Mesendoderm (in vitro differentiated cells): ENCODE data around the gene MRTFA.

Source experiments
- DNase-seq: peaks from one replicate; pipeline ENCODE4 v3.0.0; 2013
- H2AK5ac ChIP-seq: 2 replicates; pipeline ENCODE4 v1.6.1; 2013; ENCODE audit warnings: low read length, inconsistent platforms
- H2BK120ac ChIP-seq: 2 replicates; pipeline ENCODE4 v1.6.1; 2013; ENCODE audit warnings: low read depth, mild to moderate bottlenecking, low read length, moderate library complexity, mixed read lengths
- H2BK15ac ChIP-seq: replicated peaks from 2 replicates; pipeline ENCODE4 v1.6.1; 2013; ENCODE audit warnings: low read depth, mild to moderate bottlenecking, moderate library complexity
- H2BK5ac ChIP-seq: 2 replicates; pipeline ENCODE4 v1.6.1; 2013; ENCODE audit warnings: low read length, inconsistent platforms
- H3K18ac ChIP-seq: 2 replicates; pipeline ENCODE4 v1.6.1; 2013; ENCODE audit warnings: mild to moderate bottlenecking, low read length, mixed read lengths
- H3K23ac ChIP-seq: one replicate; pipeline ENCODE4 v1.6.1; 2013; ENCODE audit warnings: low read length
- H3K27ac ChIP-seq: 2 replicates; pipeline ENCODE4 v1.5.1; 2013; ENCODE audit warnings: low read depth, mild to moderate bottlenecking, inconsistent platforms, low read length, moderate library complexity
- H3K27me3 ChIP-seq: 2 replicates; pipeline ENCODE4 v1.6.1; 2013; ENCODE audit warnings: low read length, control low read depth, mild to moderate bottlenecking, inconsistent platforms; ENCODE audit not compliant: insufficient read depth, poor library complexity
- H3K36me3 ChIP-seq: 2 replicates; pipeline ENCODE4 v1.6.1; 2013; ENCODE audit warnings: low read length, inconsistent platforms; ENCODE audit not compliant: control insufficient read depth, insufficient read depth
- H3K4ac ChIP-seq: one replicate; pipeline ENCODE4 v1.6.1; 2013; ENCODE audit warnings: low read depth, mild to moderate bottlenecking, low read length, moderate library complexity
- H3K4me1 ChIP-seq: 2 replicates; pipeline ENCODE4 v1.6.1; 2013; ENCODE audit warnings: low read depth, low read length, inconsistent platforms; ENCODE audit not compliant: control insufficient read depth
- H3K4me2 ChIP-seq: 2 replicates; pipeline ENCODE4 v1.6.1; 2013; ENCODE audit warnings: low read length
- H3K4me3 ChIP-seq: 2 replicates; pipeline ENCODE4 v1.5.1; 2013; ENCODE audit warnings: mild to moderate bottlenecking, low read length
- H3K56ac ChIP-seq: one replicate; pipeline ENCODE4 v1.6.1; 2013; ENCODE audit warnings: low read length
- H3K79me1 ChIP-seq: 2 replicates; pipeline ENCODE4 v1.6.1; 2013; ENCODE audit warnings: low read length, inconsistent platforms
- H3K79me2 ChIP-seq: 2 replicates; pipeline ENCODE4 v1.6.1; 2013; ENCODE audit warnings: mild to moderate bottlenecking, low read length; ENCODE audit not compliant: control insufficient read depth, insufficient read depth
- H3K9ac ChIP-seq: 2 replicates; pipeline ENCODE4 v1.6.1; 2013; ENCODE audit warnings: low read length, inconsistent platforms
- H4K5ac ChIP-seq: one replicate; pipeline ENCODE4 v1.6.1; 2013; ENCODE audit warnings: low read length
- H4K8ac ChIP-seq: one replicate; pipeline ENCODE4 v1.6.1; 2013; ENCODE audit warnings: low read depth, mild to moderate bottlenecking, control low read depth, low read length, moderate library complexity
- WGBS: extraction: QIAGEN DNeasy Blood & Tissue Kit; methylation state at CpG from one replicate; pipeline ENCODE4 v1.1.7; 2013; ENCODE audit warnings: low lambda C conversion rate, missing lambda C conversion rate; ENCODE audit not compliant: insufficient coverage; ENCODE audit errors: extremely low coverage; 5-methylcytosine and 5-hydroxymethylcytosine counted together

Gene MRTFA

GRCh38 chr22:40436505-40437431, 199.8 kb downstream of the MRTFA start:
- Histone ChIP-seq H2BK120ac (no peak overlapping the region), H3K18ac (no peak overlapping the region), H3K27ac (no peak overlapping the region), H4K5ac (no peak overlapping the region), H2AK5ac (peak overlapping the region; percentile 2), H3K79me1 (peaks cover 2% of the 10 kb centered on the region), H3K4me3 (no peak overlapping the region), H2BK5ac (no peak overlapping the region), H3K27me3 (no peaks in the 10 kb centered on the region), H4K8ac (no peak overlapping the region), H3K4me2 (no peak overlapping the region), H3K56ac (peak overlapping the region; percentile 60), H3K4ac (no peak overlapping the region), H2BK15ac (no peak overlapping the region), H3K23ac (peak overlapping the region; percentile 0), H3K36me3 (peaks cover 2% of the 10 kb centered on the region), H3K79me2 (peaks cover 1% of the 10 kb centered on the region), H3K4me1 (peaks cover 8% of the 10 kb centered on the region), H3K9ac (peak overlapping the region; percentile 30)
- DNase-seq, result peak; percentile 71
- WGBS, result no CpG with 5 or more reads among the region's 12 CpGs

GRCh38 chr22:40434745-40435144, 201.8 kb downstream of the MRTFA start:
- no peak overlapping the region for H4K8ac ChIP-seq
- H3K56ac ChIP-seq, result no peak overlapping the region
- no peak overlapping the region for H2BK5ac ChIP-seq
- H3K36me3 ChIP-seq, result peaks cover 1% of the 10 kb centered on the region
- peaks cover 3% of the 10 kb centered on the region for H3K4me1 ChIP-seq
- H3K9ac ChIP-seq, result no peak overlapping the region
- H4K5ac ChIP-seq, result no peak overlapping the region
- no peak overlapping the region for H3K18ac ChIP-seq
- H3K27me3 ChIP-seq, result no peaks in the 10 kb centered on the region
- H3K4ac ChIP-seq, result no peak overlapping the region
- no peak for DNase-seq
- H3K27ac ChIP-seq, result no peak overlapping the region
- H3K4me2 ChIP-seq, result no peak overlapping the region
- no CpG with 5 or more reads among the region's 5 CpGs for WGBS
- H3K79me1 ChIP-seq, result peaks cover 2% of the 10 kb centered on the region
- H3K23ac ChIP-seq, result no peak overlapping the region
- no peak overlapping the region for H2BK15ac ChIP-seq
- no peak overlapping the region for H2AK5ac ChIP-seq
- no peak overlapping the region for H2BK120ac ChIP-seq
- H3K79me2 ChIP-seq, result no peaks in the 10 kb centered on the region
- H3K4me3 ChIP-seq, result no peak overlapping the region

GRCh38 chr22:40434106-40434505, 202.4 kb downstream of the MRTFA start:
- H4K8ac ChIP-seq, result no peak overlapping the region
- H3K36me3 ChIP-seq, result peaks cover 1% of the 10 kb centered on the region
- H3K27me3 ChIP-seq, result no peaks in the 10 kb centered on the region
- H3K27ac ChIP-seq, result no peak overlapping the region
- no peak overlapping the region for H3K56ac ChIP-seq
- H2AK5ac ChIP-seq, result no peak overlapping the region
- peaks cover 2% of the 10 kb centered on the region for H3K79me1 ChIP-seq
- no peaks in the 10 kb centered on the region for H3K79me2 ChIP-seq
- no peak overlapping the region for H3K9ac ChIP-seq
- no peak overlapping the region for H2BK5ac ChIP-seq
- H3K4me2 ChIP-seq, result no peak overlapping the region
- H2BK120ac ChIP-seq, result no peak overlapping the region
- WGBS, result no CpG with 5 or more reads among the region's 3 CpGs
- no peak overlapping the region for H3K4ac ChIP-seq
- no peak overlapping the region for H3K4me3 ChIP-seq
- H3K18ac ChIP-seq, result no peak overlapping the region
- no peak overlapping the region for H4K5ac ChIP-seq
- no peak for DNase-seq
- no peak overlapping the region for H2BK15ac ChIP-seq
- H3K4me1 ChIP-seq, result peaks cover 3% of the 10 kb centered on the region
- H3K23ac ChIP-seq, result no peak overlapping the region

GRCh38 chr22:40433416-40434090, 203.0 kb downstream of the MRTFA start:
- Histone ChIP-seq H3K4ac (no peak overlapping the region), H3K79me1 (peaks cover 2% of the 10 kb centered on the region), H3K18ac (no peak overlapping the region), H4K8ac (no peak overlapping the region), H3K4me2 (no peak overlapping the region), H2BK15ac (no peak overlapping the region), H3K9ac (no peak overlapping the region), H3K27ac (no peak overlapping the region), H3K23ac (no peak overlapping the region), H2BK5ac (no peak overlapping the region), H3K79me2 (no peaks in the 10 kb centered on the region), H2AK5ac (no peak overlapping the region), H3K56ac (no peak overlapping the region), H4K5ac (no peak overlapping the region), H3K4me3 (no peak overlapping the region), H3K27me3 (no peaks in the 10 kb centered on the region), H3K4me1 (peaks cover 3% of the 10 kb centered on the region), H2BK120ac (no peak overlapping the region), H3K36me3 (peaks cover 3% of the 10 kb centered on the region)
- WGBS, result no CpG with 5 or more reads among the region's 3 CpGs
- no peak for DNase-seq

GRCh38 chr22:40432625-40433024, 203.9 kb downstream of the MRTFA start:
- no peak overlapping the region for H3K4me3 ChIP-seq
- no CpG with 5 or more reads among the region's 2 CpGs for WGBS
- H3K56ac ChIP-seq, result no peak overlapping the region

More at GRCh38 chr22:40432625-40433024, 203.9 kb downstream of the MRTFA start:
- no peaks in the 10 kb centered on the region for H3K27me3 ChIP-seq
- no peak overlapping the region for H3K9ac ChIP-seq
- H3K36me3 ChIP-seq, result peaks cover 3% of the 10 kb centered on the region
- H3K79me1 ChIP-seq, result peaks cover 2% of the 10 kb centered on the region
- H2BK15ac ChIP-seq, result no peak overlapping the region
- no peak overlapping the region for H3K4ac ChIP-seq
- no peak overlapping the region for H2BK120ac ChIP-seq
- H3K79me2 ChIP-seq, result no peaks in the 10 kb centered on the region
- no peak overlapping the region for H2AK5ac ChIP-seq
- H2BK5ac ChIP-seq, result no peak overlapping the region
- no peak overlapping the region for H4K8ac ChIP-seq
- no peak overlapping the region for H3K18ac ChIP-seq
- H3K4me2 ChIP-seq, result no peak overlapping the region
- H3K27ac ChIP-seq, result no peak overlapping the region
- H3K4me1 ChIP-seq, result peaks cover 3% of the 10 kb centered on the region
- H4K5ac ChIP-seq, result no peak overlapping the region
- no peak for DNase-seq
- no peak overlapping the region for H3K23ac ChIP-seq
